ENCODE results near the gene BCAS3.

DNA sequence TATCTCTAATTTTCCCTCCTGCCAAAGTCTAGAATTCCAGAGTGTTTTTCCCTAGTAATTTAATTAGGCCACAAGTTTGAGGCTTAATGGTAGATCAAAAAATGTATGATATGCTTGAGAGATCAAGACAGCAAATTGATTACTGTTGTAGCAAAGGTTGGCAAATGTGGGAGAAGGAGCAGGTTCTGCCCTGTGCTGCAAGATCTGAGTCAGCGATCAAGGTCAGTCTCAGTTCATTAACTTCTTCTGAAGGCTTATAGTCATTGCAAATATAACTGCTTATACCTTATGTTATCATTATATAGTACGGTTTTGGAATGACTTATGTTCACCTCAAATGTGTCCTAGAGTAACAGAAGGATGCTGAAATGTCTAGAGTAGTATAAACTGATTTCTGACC is 490.9 kb downstream of the BCAS3 start:
- TF ChIP-seq, protein P1, sequence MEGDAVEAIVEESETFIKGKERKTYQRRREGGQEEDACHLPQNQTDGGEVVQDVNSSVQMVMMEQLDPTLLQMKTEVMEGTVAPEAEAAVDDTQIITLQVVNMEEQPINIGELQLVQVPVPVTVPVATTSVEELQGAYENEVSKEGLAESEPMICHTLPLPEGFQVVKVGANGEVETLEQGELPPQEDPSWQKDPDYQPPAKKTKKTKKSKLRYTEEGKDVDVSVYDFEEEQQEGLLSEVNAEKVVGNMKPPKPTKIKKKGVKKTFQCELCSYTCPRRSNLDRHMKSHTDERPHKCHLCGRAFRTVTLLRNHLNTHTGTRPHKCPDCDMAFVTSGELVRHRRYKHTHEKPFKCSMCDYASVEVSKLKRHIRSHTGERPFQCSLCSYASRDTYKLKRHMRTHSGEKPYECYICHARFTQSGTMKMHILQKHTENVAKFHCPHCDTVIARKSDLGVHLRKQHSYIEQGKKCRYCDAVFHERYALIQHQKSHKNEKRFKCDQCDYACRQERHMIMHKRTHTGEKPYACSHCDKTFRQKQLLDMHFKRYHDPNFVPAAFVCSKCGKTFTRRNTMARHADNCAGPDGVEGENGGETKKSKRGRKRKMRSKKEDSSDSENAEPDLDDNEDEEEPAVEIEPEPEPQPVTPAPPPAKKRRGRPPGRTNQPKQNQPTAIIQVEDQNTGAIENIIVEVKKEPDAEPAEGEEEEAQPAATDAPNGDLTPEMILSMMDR (IDR thresholded peaks at IDR 0.05), result no peak
- TF ChIP-seq POLR2A (IDR thresholded peaks at IDR 0.05), result no peak

Data from heart left ventricle (tissue), 13 donors.